GM21447 (cell line): Measurements from ENCODE around the gene CCN5.
"Not testable (repeated sequence)": the region's sequence is repeated elsewhere in the genome, so short reads cannot be mapped to it uniquely, and the experiment has no call there.

Experiments used
- ATAC-seq: cut with Tn5 transposase; IDR thresholded peaks from one replicate; pipeline ENCODE4 v1.9.1; 2021; ENCODE audit not compliant: unreplicated experiment

The CCN5 gene

DNA sequence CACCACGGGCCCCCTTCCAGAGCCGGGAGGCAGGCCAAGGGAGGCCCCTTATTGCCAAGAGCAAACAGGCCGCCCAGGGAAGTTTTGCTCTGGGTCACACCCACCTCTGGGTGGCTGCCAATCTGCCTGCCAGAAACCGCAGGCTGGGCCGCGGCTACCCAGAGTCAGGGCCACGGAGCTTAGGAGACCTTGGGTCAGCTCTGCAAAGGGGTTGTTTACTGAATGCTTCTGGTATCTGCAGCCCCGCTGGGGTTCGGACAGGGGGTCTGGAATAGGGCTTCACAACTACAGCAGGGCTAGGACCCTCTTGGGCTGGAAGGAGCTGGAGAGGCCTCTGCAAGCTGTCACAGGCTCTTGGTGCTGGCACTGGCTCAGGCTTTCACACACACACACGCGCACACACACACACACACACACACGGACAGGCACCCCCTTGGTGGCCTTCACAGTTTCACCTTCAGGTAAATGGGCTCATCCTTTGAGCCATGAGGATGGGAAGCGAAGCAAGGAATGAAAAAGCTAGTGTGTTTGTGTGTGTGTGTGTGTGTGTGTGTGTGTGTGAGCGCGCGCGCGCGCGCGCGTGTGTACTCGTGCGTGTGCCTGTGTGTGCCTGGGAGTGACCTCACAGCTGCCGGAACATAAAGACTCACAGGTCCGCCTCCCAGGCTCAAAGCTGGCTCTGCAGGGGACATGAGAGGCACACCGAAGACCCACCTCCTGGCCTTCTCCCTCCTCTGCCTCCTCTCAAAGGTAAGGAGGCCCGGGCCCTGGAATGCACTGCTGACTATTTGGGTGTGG, at the start of gene CCN5:
CCN5 (plus strand) TSS at position 669 of the 798 bp plus-strand sequence; CDS start at position 691, 22 bp downstream.
- ATAC-seq, result no peak

GRCh38 chr20:44666066-44666465, 49.1 kb upstream of the CCN5 start:
- ATAC-seq, result no peak

- ATAC-seq, result not testable (repeated sequence)
These were observed 44.3 kb upstream of the CCN5 start for GRCh38 chr20:44670851-44671250.

- not testable (repeated sequence) for ATAC-seq
These were observed 43.6 kb upstream of the CCN5 start for GRCh38 chr20:44671541-44671940.

DNA sequence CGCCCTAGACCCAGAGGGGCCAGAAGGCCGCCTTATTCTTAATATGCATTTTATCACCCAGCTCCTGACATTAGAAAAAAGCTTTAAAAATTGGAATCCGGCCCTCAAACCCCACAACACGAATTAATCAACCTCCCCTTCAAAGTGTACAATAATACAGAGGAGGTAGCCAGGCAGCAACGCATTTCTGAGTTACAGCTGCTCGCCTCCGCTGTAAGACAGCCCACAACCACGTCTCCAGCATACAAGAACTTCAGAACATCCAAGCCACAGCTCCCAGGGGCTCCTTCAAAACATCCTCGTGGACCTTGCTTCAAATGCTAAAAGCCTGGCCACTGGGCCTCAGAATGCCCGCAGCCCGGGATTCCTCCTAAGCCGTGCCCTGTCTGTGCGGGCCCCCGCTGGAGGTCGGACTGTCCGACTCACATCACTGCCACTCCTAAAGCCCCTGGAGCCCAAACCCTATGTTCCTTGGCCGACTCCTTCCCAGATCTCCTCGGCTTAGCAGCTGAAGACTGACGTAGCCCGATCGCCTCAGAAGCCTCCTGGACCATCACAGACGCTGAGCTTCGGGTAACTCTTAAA, 42.8 kb upstream of the CCN5 start:
- ATAC-seq, result not testable (repeated sequence)

DNA sequence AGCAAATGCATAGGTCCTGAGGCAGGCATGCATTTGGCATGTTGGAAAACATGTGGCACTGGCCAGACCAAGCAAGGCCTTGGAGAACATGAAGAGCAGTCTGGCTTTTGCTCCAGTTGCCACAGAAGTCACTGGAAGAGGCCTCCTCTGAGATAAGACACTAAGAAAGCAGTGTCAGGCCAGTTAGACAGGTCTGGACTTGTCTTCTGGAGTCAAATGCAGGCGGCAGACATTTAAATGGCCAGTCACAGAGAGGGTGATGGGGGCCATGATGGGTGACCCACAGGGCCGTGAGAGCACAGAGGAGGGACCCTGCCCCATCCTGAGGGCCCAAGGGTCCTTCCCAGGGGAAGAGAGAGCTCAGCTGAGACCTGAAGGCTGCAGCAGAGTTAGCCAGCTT, 36.9 kb upstream of the CCN5 start:
- no peak for ATAC-seq

- ATAC-seq, result no peak
These were observed 36.1 kb upstream of the CCN5 start for GRCh38 chr20:44678990-44679611.

DNA sequence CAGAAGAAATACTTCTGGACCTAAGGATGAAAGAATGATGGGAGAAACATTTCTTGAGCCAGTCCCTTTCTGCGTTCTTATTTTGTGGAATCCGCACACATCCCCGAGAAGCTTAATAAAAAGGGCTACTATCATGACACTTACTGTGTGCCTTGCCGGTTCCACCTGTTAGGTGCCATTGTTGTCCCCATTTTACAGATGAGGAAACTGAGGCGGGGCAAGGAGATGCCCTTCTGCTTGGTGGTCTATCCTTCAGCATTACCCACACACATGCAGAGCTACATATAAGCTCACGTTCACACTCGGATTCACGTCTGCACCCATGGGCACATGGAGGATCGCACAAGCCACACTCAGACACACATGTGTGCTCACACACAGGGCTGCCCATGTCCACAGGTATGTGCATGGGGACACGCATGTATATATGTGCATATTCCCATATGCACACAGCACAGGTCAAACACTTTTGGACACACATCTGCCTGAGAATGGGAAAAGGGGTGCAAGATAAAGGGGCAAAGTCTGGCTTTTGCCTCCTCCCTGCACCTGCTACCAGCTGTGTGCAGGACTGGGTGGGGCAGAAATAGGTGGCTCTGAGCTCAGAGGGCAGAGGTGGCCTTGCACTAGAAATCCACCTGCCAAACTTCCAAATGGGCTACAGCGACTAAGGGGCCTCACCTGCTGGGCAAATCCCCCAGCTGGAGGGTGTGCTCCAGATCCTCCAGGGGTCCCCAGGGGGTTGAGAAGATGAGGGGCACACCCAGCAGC, 33.2 kb upstream of the CCN5 start:
- no peak for ATAC-seq

- no peak for ATAC-seq
These were observed 31.7 kb upstream of the CCN5 start for GRCh38 chr20:44683263-44684046.

DNA sequence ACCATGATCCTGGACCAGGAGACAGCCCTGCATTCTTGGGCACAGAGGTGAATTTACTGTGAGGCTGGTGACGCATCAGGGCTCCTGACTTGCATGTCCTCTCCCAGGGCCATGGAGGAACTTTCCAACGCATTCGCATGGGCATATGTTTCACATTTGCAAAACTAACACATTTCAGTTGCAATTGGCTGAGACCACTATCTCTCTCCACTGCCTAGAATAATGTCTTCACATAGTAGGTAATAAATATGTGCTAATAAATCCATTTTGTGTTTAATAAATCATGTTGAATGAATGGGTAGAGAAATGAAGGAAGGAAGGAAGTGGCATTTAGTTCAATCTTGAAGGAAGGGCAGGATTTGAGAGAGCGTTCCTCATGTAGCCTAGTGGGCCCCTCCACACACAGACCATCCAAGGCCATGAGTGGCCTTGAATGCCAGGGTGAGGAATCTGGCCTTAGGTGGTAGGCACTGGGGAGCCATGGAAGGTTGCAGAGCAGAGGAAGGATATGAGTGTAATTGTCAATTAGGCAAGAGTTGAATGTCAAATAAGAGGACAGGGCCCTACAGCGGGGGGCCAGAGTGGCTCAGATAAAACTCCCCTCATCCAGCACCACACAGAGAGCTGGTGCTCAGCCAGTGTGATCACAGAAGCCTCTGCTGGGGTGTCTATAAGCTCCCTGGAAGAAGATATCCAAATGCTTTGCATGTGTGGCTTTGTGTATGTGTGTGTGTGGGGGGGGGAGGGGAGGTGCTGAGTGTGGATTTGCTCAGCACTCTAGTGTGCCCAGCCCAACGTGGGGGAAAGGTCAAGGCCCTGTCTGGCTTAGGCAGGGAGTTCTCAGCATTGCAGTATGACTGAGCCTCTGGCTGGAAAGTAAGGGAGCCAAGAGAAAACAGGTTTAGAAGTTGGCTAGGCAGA, 30.9 kb upstream of the CCN5 start:
- no peak for ATAC-seq

DNA sequence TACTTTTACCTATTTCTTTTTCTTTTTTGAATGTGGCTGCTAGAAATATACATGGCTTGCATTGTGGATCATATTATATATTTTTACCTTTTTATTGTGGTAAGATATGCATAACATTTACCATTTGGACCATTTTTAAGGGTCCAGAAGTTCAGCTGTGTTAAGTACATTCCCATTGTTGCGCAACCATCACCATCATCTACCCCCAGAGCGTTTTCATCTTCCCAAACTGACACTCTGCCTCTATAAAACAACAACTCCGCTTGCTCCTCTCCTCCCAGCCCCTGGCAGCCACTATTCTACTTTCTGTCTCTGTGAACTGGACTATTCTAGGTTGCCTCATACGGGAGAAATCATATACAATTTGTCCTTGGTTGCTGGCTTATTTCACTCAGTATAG, 28.2 kb upstream of the CCN5 start:
- ATAC-seq, result no peak

DNA sequence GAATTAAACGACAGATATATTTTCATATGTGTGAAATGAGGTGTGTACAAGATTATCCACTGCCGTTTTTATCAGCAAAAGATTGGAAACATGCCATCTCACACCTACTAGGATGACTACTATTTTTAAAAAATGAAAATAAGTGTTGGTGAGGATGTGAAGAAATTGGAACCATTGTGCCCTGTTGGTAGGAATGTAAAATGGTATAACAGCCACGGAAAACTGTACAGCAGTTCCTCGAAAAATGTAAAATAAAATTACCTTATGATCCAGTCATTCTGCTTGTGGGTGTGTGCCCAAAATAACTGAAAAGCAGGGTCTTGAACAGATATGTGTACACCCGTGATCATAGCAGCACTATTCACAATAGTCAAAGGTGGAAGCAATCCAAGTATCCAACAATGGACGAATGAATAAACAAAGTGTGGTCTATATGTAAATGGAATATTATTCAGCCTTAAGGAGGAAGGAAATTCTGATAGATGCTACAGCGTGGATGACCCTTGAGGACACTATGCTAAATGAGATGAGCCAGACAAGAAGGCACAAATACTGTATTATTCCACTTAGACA, 27.0 kb upstream of the CCN5 start:
- no peak for ATAC-seq

DNA sequence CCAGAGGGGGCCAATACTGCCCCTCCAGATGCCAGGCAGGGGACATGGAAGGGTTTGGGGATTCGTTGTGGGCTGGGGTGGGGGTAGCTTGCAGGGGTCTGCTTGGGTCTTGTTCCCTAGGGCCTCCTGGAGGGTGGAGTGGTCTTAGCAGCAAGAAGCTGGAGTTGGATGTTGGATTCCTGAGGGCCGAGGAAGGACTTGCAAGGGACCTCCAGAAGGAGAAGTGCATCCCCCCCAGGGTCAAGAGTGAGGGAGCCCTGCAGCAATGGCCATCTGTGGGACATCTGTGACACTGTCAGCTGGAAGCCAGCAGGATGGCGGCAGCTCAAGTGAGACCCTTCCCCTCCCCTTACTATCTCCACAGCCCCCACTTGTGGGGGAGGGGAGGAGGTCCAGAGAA, 25.4 kb upstream of the CCN5 start:
- ATAC-seq, result no peak

DNA sequence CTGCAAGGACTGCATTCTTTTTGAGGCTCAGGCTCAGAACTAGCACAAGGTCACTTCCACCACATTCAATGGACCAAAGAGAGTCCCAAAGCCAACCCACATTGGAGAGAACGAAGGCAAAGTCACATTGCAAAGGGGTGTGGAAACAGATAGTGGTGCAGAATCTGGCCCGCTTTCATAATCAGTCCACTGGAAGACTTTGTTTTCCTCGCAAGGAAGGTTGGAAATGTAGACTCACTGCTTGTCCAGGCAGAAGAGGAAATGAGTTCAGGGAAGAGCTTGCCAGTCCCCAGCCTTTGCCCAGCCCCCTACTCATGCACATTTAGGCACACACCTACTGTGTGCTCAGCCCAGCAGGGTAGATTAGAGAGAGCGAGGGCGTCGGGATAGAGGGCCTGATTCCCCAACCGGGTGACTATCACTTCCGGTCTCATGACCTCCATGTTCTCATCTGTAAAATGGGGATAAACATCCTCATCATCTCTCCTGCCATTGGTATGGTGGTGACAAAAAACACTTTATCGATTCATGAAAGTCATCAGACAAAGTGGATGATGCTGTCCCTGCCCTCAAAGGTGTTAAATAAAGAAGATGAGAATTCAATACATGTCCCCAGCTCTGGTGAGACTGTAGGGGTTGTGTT, 24.3 kb upstream of the CCN5 start:
- no peak for ATAC-seq

- ATAC-seq, result no peak
These were observed 23.4 kb upstream of the CCN5 start for GRCh38 chr20:44691424-44692423.

DNA sequence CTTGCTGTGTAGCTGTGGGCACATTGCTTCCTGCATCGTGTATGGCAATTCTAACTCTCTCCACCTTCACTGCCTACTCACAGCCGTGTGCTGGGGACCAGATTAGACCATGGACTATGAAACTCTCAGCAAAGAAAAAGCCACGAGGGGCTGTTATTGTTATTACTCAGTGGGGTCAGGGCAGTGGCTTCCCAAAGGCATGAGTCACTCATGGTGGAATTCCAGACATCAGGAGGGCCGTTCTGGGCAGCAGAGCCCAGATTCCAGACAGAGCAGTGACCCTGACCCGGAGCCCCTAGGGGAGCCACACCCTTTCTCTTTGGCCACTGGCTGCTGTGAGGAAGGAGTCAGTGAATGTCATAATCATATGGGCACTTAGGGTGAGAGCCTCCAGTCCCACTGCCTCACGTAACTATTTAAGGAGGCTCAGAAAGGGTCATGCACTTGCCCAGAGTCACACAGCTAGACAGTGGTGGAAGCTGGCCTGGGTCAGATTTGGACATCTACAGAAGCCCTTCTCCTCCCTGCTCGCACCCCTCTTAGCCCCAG, 22.2 kb upstream of the CCN5 start:
- ATAC-seq, result no peak

- ATAC-seq, result no peak
These were observed 21.5 kb upstream of the CCN5 start for GRCh38 chr20:44693627-44694026.
